ENCODE data around the gene ME3. TPM values are rescaled to one million over a fixed set of nuclear protein-coding genes. Genes with fewer than 3 reads are reported as not detected.
"Not testable (repeated sequence)": the region's sequence is repeated elsewhere in the genome, so short reads cannot be mapped to it uniquely, and the experiment has no call there.

The ME3 gene
- polyA plus RNA-seq, 1 donor (not counting 4 experiments of a cell fraction or from before 2014, with no cell fraction given) = 1.0 TPM

GRCh38 chr11:86620891-86621521 lies 51.4 kb downstream of the ME3 start:
- no peaks in the 10 kb centered on the region for H3K9me3 ChIP-seq (ENCODE audit: control insufficient read depth, low read depth, low read length)
- no peaks in the 10 kb centered on the region for H4K20me1 ChIP-seq (ENCODE audit: control insufficient read depth, extremely low read depth, insufficient read depth, low read length)
- FAIRE-seq (no peak), DNase-seq (ENCODE audit: low read depth, low spot score) (no peak)
- H2AFZ ChIP-seq (ENCODE audit: control insufficient read depth, low read length) = no peak overlapping the region
- no peaks in the 10 kb centered on the region for H3K36me3 ChIP-seq (ENCODE audit: control insufficient read depth in 2 of 2, extremely low read depth in 1 of 2, insufficient read depth in 2 of 2, low read length in 2 of 2)
- H3K9ac ChIP-seq (ENCODE audit: control insufficient read depth, extremely low read depth, insufficient read depth, low read length) = no peak overlapping the region
- H3K27me3 ChIP-seq (ENCODE audit: control insufficient read depth, extremely low read depth, insufficient read depth, low read length) = no peaks in the 10 kb centered on the region
- H3K9me1 ChIP-seq (ENCODE audit: control insufficient read depth, extremely low read depth, insufficient read depth, low read length) = no peaks in the 10 kb centered on the region
- H3K4me3 ChIP-seq (ENCODE audit: control insufficient read depth in 2 of 3, extremely low read depth in 1 of 3, insufficient read depth in 2 of 3, low read depth in 1 of 3, low read length in 3 of 3) = no peak overlapping the region
- H3K27ac ChIP-seq (ENCODE audit: control insufficient read depth, insufficient read depth, low read length) = no peak overlapping the region
- dilution Hi-C loops (cut with MboI; ENCODE audit: extremely low pct_ligation_motif_present, low sequenced_read_pairs) = no loop called here
- peaks cover 5% of the 10 kb centered on the region for H3K79me2 ChIP-seq (ENCODE audit: control insufficient read depth, insufficient read depth, low read length)
- H3K4me1 ChIP-seq (ENCODE audit: control insufficient read depth, extremely low read depth, insufficient read depth, low read length) = peaks cover 27% of the 10 kb centered on the region
- TF ChIP-seq, protein P1, sequence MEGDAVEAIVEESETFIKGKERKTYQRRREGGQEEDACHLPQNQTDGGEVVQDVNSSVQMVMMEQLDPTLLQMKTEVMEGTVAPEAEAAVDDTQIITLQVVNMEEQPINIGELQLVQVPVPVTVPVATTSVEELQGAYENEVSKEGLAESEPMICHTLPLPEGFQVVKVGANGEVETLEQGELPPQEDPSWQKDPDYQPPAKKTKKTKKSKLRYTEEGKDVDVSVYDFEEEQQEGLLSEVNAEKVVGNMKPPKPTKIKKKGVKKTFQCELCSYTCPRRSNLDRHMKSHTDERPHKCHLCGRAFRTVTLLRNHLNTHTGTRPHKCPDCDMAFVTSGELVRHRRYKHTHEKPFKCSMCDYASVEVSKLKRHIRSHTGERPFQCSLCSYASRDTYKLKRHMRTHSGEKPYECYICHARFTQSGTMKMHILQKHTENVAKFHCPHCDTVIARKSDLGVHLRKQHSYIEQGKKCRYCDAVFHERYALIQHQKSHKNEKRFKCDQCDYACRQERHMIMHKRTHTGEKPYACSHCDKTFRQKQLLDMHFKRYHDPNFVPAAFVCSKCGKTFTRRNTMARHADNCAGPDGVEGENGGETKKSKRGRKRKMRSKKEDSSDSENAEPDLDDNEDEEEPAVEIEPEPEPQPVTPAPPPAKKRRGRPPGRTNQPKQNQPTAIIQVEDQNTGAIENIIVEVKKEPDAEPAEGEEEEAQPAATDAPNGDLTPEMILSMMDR (optimal IDR thresholded peaks at IDR 0.05 in 1 of 3, IDR thresholded peaks at IDR 0.05 in 1 of 3, conservative IDR thresholded peaks at IDR 0.05 in 1 of 3; ENCODE audit: extremely low read depth in 1 of 3, insufficient read depth in 2 of 3, low read length in 3 of 3) = no peak
- TF ChIP-seq EZH2 (IDR thresholded peaks at IDR 0.05; ENCODE audit: low read length) = no peak
- H3K4me2 ChIP-seq (ENCODE audit: control insufficient read depth, extremely low read depth, insufficient read depth, low read depth, low read length) = no peak overlapping the region

GRCh38 chr11:86619428-86619827 lies 53.0 kb downstream of the ME3 start:
- DNase-seq (ENCODE audit: low read depth, low spot score); H3K9ac ChIP-seq (ENCODE audit: control insufficient read depth, extremely low read depth, insufficient read depth, low read length); H3K9me3 ChIP-seq (ENCODE audit: control insufficient read depth, low read depth, low read length); H3K27ac ChIP-seq (ENCODE audit: control insufficient read depth, insufficient read depth, low read length); dilution Hi-C loops (cut with MboI; ENCODE audit: extremely low pct_ligation_motif_present, low sequenced_read_pairs); H3K9me1 ChIP-seq (ENCODE audit: control insufficient read depth, extremely low read depth, insufficient read depth, low read length); H3K79me2 ChIP-seq (ENCODE audit: control insufficient read depth, insufficient read depth, low read length); H3K27me3 ChIP-seq (ENCODE audit: control insufficient read depth, extremely low read depth, insufficient read depth, low read length); H2AFZ ChIP-seq (ENCODE audit: control insufficient read depth, low read length); H3K4me3 ChIP-seq (ENCODE audit: control insufficient read depth in 2 of 3, extremely low read depth in 1 of 3, insufficient read depth in 2 of 3, low read depth in 1 of 3, low read length in 3 of 3); H4K20me1 ChIP-seq (ENCODE audit: control insufficient read depth, extremely low read depth, insufficient read depth, low read length); H3K4me2 ChIP-seq (ENCODE audit: control insufficient read depth, extremely low read depth, insufficient read depth, low read depth, low read length); H3K36me3 ChIP-seq (ENCODE audit: control insufficient read depth in 2 of 2, extremely low read depth in 1 of 2, insufficient read depth in 2 of 2, low read length in 2 of 2); FAIRE-seq: not testable (repeated sequence)
- H3K4me1 ChIP-seq (ENCODE audit: control insufficient read depth, extremely low read depth, insufficient read depth, low read length) = peaks cover 16% of the 10 kb centered on the region

DNA sequence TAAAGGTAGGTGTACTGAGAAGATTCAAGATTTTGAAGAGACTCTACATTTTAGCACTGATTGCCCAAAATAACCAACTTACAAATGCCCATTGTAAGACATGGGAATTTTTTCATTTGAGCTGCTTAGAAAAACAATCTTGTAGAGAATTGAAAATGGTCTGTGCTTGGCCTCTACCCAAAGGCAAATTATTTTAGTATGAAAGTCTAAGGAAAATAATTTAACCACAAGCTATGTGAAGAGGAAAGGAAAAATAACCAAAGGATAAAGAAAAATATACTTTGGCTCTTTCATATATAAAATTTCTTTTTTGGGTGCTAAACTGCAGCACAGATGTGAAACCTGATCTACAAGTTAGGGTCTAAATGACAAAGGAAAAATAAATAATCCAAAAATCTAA lies 54.9 kb downstream of the ME3 start:
- H3K4me3 ChIP-seq (ENCODE audit: control insufficient read depth in 2 of 3, extremely low read depth in 1 of 3, insufficient read depth in 2 of 3, low read depth in 1 of 3, low read length in 3 of 3) = no peak overlapping the region
- H3K9ac ChIP-seq (ENCODE audit: control insufficient read depth, extremely low read depth, insufficient read depth, low read length) = no peak overlapping the region
- H3K4me1 ChIP-seq (ENCODE audit: control insufficient read depth, extremely low read depth, insufficient read depth, low read length) = peaks cover 3% of the 10 kb centered on the region
- no peak overlapping the region for H2AFZ ChIP-seq (ENCODE audit: control insufficient read depth, low read length)
- H4K20me1 ChIP-seq (ENCODE audit: control insufficient read depth, extremely low read depth, insufficient read depth, low read length) = no peaks in the 10 kb centered on the region
- H3K9me1 ChIP-seq (ENCODE audit: control insufficient read depth, extremely low read depth, insufficient read depth, low read length) = no peaks in the 10 kb centered on the region
- H3K27ac ChIP-seq (ENCODE audit: control insufficient read depth, insufficient read depth, low read length) = no peak overlapping the region
- H3K9me3 ChIP-seq (ENCODE audit: control insufficient read depth, low read depth, low read length) = no peaks in the 10 kb centered on the region
- DNase-seq (ENCODE audit: low read depth, low spot score) (no peak), FAIRE-seq (no peak)
- no peaks in the 10 kb centered on the region for H3K27me3 ChIP-seq (ENCODE audit: control insufficient read depth, extremely low read depth, insufficient read depth, low read length)
- no peak for TF ChIP-seq EZH2 (IDR thresholded peaks at IDR 0.05; ENCODE audit: low read length)
- TF ChIP-seq, protein P1 (optimal IDR thresholded peaks at IDR 0.05 in 1 of 3, IDR thresholded peaks at IDR 0.05 in 1 of 3, conservative IDR thresholded peaks at IDR 0.05 in 1 of 3; ENCODE audit: extremely low read depth in 1 of 3, insufficient read depth in 2 of 3, low read length in 3 of 3) = no peak
- H3K36me3 ChIP-seq (ENCODE audit: control insufficient read depth in 2 of 2, extremely low read depth in 1 of 2, insufficient read depth in 2 of 2, low read length in 2 of 2) = no peaks in the 10 kb centered on the region
- H3K4me2 ChIP-seq (ENCODE audit: control insufficient read depth, extremely low read depth, insufficient read depth, low read depth, low read length) = no peak overlapping the region
- no peaks in the 10 kb centered on the region for H3K79me2 ChIP-seq (ENCODE audit: control insufficient read depth, insufficient read depth, low read length)
- dilution Hi-C loops (cut with MboI; ENCODE audit: extremely low pct_ligation_motif_present, low sequenced_read_pairs) = no loop called here
